Large intestine (tissue), 3 donors: ENCODE measurements around the gene PEX26. TPM values are rescaled to one million over a fixed set of nuclear protein-coding genes. Genes with fewer than 3 reads are reported as not detected.
"Not testable (repeated sequence)": the region's sequence is repeated elsewhere in the genome, so short reads cannot be mapped to it uniquely, and the experiment has no call there.

Experiments used
- DNase-seq, 2 donors: peaks; one replicate each; pipeline versions ENCODE4 v3.0.0 to v3.0.0-alpha.2; 2013
- H3K27ac ChIP-seq: one replicate; pipeline ENCODE4 v1.5.1; 2013; ENCODE audit warnings: low read length
- H3K27me3 ChIP-seq: 2 replicates; pipeline ENCODE4 v1.6.1; 2013; ENCODE audit warnings: low read length; ENCODE audit not compliant: control insufficient read depth, insufficient read depth
- H3K36me3 ChIP-seq: 2 replicates; pipeline ENCODE4 v1.6.1; 2013; ENCODE audit warnings: low read length; ENCODE audit not compliant: control insufficient read depth, insufficient read depth
- H3K4me1 ChIP-seq: one replicate; pipeline ENCODE4 v1.6.1; 2013; ENCODE audit warnings: low read length; ENCODE audit not compliant: control insufficient read depth, insufficient read depth
- H3K4me3 ChIP-seq: one replicate; pipeline ENCODE4 v1.5.1; 2013; ENCODE audit warnings: low read length
- H3K9me3 ChIP-seq: one replicate; pipeline ENCODE4 v1.6.1; 2013; ENCODE audit warnings: mild to moderate bottlenecking, low read depth, low read length, moderate library complexity; ENCODE audit not compliant: control insufficient read depth
- WGBS: methylation state at CpG from one replicate; pipeline ENCODE4 v1.1.5; 2013; ENCODE audit warnings: low lambda C conversion rate; ENCODE audit not compliant: insufficient coverage; 5-methylcytosine and 5-hydroxymethylcytosine counted together
- polyA plus RNA-seq: library from polyadenylated mRNA; unstranded; fragments of 120-200 nt; gene quantifications from one replicate; pipeline ENCODE4 v1.2.1, GENCODE V29; 2013

The PEX26 gene
- polyA plus RNA-seq, 1 donor: 32.7 TPM

DNA sequence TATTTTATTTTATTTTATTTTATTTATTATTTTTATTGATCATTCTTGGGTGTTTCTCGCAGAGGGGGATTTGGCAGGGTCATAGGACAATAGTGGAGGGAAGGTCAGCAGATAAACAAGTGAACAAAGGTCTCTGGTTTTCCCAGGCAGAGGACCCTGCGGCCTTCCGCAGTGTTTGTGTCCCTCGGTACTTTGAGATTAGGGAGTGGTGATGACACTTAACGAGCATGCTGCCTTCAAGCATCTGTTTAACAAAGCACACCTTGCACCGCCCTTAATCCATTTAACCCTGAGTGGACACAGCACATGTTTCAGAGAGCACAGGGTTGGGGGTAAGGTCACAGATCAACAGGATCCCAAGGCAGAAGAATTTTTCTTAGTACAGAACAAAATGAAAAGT is 36.9 kb upstream of the PEX26 start:
- not testable (repeated sequence) for H3K9me3 ChIP-seq, H3K27ac ChIP-seq, DNase-seq, H3K4me3 ChIP-seq, H3K4me1 ChIP-seq, H3K27me3 ChIP-seq, H3K36me3 ChIP-seq
- WGBS: no CpG with 5 or more reads among the region's 6 CpGs

DNA sequence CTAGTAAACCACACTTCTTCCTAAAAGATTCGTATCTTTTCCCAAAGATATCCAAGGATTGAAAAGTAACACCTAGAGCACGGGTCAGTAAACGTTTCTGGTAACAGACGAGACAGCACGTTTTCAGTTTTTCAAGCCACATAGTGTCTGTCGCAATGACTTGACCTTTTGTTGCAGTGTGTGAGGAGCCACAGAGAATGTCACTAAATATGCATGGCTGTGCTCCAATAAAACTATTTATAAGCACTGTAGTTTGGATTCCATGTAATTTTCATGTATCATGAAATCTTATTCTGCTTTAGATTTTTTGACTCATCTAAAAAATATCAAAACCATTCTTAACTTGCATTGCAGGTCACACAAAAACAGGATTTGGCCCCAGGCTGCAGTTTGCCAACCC is 35.1 kb upstream of the PEX26 start:
- Histone ChIP-seq H3K27me3 (no peaks in the 10 kb centered on the region), H3K4me1 (no peaks in the 10 kb centered on the region), H3K9me3 (peaks cover 4% of the 10 kb centered on the region), H3K36me3 (no peaks in the 10 kb centered on the region), H3K27ac (no peak overlapping the region), H3K4me3 (no peak overlapping the region)
- DNase-seq: no peak
- 100% methylated on average over 1 of the region's 6 CpGs for WGBS

DNA sequence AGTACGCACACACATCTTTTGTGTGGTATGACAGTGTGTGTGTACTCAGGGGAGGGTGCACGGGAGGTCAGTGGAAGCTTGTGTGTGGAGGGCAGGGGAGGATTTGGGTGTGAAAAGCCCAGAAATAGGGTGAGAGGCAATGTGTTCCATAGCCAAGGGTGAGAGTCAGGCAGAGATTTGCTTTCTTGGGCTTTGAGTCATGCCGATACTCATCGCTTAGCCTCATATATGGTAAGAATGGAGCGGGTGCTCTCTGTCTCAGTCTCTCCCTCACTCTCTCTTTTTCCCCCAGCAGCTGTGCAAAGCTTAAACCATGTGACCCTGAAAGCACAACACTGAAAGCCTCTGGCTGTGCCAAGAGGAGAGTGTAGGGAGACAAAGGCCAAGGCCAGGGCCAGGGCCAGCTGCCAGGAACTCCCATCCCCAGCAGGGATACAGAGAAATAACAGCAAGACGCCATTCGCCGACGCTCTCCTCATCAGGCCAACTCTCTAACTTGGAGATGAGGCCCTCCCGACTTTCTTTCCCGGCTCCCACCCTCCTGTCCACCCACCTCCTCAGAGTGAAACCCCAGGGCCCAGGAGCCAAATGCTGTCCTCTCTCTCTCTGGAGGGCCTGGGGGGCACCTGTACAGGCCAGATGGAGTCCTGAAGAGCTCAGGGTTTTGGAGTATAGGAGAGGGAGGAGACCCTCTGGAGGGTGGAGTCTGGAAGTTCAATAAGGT is 33.1 kb upstream of the PEX26 start:
- no peak for DNase-seq
- peaks cover 2% of the 10 kb centered on the region for H3K4me1 ChIP-seq
- peaks cover 4% of the 10 kb centered on the region for H3K9me3 ChIP-seq
- H3K4me3 ChIP-seq: no peak overlapping the region
- no peak overlapping the region for H3K27ac ChIP-seq
- H3K27me3 ChIP-seq: peaks cover 3% of the 10 kb centered on the region
- no peaks in the 10 kb centered on the region for H3K36me3 ChIP-seq
- WGBS: no CpG with 5 or more reads among the region's 11 CpGs

DNA sequence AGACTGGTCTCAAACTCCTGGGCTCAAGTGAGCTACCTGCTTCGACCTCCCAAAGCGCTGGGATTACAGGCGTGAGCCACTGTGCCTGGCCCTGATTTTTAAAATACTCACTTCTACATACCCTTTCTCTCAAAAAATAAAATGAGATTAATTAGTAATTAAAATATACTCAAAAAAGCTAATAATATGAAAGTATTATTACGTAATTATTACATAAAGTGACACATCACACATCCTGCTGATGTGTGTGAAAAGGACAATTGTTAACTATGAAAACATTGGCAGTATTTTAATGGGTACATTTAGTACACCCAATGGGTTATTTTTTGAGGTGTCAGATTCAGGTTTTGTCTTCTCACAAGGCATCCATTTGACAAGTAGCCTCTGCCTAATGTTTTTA is 32.0 kb upstream of the PEX26 start:
- Histone ChIP-seq H3K4me3 (no peak overlapping the region), H3K36me3 (no peaks in the 10 kb centered on the region), H3K4me1 (peaks cover 2% of the 10 kb centered on the region), H3K9me3 (peaks cover 4% of the 10 kb centered on the region), H3K27ac (no peak overlapping the region), H3K27me3 (peaks cover 3% of the 10 kb centered on the region)
- WGBS: 100% methylated on average over 1 of the region's 4 CpGs
- no peak for DNase-seq

DNA sequence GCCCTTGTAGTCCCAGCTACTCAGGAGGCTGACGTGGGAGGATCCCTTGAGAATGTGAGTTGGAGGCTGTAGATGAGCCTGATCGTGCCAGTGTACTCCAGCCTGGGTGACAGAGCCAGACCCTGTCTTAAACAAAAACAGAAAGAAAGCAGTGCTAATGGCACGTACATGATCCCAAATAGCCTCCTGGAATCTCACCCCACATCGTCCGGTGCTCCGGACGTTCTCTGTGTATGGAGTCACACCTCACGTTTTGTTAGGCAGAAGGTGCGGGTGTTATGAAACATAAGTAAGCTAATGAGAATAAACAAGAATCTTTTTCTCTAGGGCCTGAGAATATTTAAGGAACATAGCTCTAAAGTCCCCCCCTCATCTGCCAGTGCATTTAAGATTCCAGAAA is 29.7 kb upstream of the PEX26 start:
- Histone ChIP-seq H3K4me1 (peaks cover 2% of the 10 kb centered on the region), H3K9me3 (no peaks in the 10 kb centered on the region), H3K4me3 (no peak overlapping the region), H3K27ac (no peak overlapping the region), H3K36me3 (no peaks in the 10 kb centered on the region), H3K27me3 (peaks cover 3% of the 10 kb centered on the region)
- no peak for DNase-seq
- WGBS: no CpG with 5 or more reads among the region's 9 CpGs

DNA sequence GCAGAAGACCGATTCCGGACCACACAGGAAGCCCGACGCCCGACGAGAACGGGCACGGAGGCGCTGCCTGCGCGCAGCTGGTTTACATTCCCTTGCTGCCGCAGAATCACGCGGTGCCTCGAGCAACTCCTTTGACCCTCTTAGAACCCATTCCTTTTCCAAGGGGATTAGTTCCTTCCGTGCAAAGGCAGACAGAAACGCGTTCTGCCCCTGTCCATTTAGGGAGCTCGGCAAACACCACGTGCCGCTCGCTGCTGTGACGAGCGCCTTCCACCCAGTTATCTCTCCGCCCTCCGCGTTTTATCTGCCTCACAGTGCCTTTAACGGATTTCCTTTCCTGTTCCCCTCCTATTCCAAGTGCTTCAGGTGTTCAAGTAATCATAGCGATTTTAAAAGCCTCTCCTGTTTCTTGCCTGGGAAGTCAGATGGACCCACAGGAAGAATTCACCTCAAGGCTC is 29.3 kb upstream of the PEX26 start:
- DNase-seq: no peak
- no peaks in the 10 kb centered on the region for H3K36me3 ChIP-seq

DNA sequence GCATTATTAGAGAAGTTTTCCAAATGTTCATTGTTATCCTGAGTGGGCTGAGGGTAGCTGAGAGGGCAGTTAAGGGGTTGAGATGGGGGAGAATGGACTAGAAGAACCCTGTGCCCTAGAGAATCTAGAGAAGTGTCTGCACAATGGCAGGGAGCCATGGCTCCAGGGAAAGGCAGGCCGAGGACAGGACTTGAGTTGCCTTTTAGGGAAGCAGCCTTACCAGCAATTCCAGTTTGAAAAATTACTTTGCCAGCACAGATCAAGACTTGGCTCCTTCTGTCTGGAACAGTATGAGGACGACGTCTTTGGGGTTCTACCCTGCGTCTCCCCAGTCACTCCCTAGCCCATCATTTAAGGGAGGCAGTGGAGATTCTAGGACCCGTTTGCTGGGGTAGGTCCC is 27.7 kb upstream of the PEX26 start:
- Histone ChIP-seq H3K4me1 (peaks cover 2% of the 10 kb centered on the region), H3K27me3 (peaks cover 3% of the 10 kb centered on the region), H3K36me3 (no peaks in the 10 kb centered on the region), H3K27ac (no peak overlapping the region), H3K4me3 (no peak overlapping the region), H3K9me3 (no peaks in the 10 kb centered on the region)
- no CpG with 5 or more reads among the region's 5 CpGs for WGBS
- DNase-seq: no peak

More for the DNA sequence above, 29.3 kb upstream of the PEX26 start:
- Histone ChIP-seq H3K4me1 (peaks cover 2% of the 10 kb centered on the region), H3K27me3 (peaks cover 3% of the 10 kb centered on the region), H3K27ac (no peak overlapping the region), H3K4me3 (no peak overlapping the region), H3K9me3 (no peaks in the 10 kb centered on the region)
- 100% methylated on average over 1 of the region's 29 CpGs for WGBS

DNA sequence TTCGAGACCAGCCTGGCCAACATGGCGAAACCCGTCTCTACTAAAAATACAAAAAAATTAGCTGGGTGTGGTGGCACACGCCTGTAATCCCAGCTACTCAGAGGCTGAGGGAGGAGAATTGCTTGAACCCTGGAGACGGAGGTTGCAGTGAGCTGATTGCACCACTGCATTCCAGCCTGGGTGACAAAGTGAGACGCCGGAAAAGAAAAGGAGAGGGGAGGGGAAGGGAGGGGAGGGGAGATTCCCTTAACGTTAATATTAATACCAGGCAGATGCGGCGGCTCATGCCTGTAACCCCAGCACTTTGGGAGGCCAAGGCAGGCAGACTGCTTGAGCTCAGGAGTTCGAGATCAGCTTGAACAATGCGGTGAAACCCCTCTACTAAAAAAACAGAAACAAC is 26.7 kb upstream of the PEX26 start:
- H3K36me3 ChIP-seq, DNase-seq, H3K9me3 ChIP-seq, H3K4me1 ChIP-seq, H3K4me3 ChIP-seq, H3K27ac ChIP-seq, H3K27me3 ChIP-seq: not testable (repeated sequence)
- no CpG with 5 or more reads among the region's 12 CpGs for WGBS

DNA sequence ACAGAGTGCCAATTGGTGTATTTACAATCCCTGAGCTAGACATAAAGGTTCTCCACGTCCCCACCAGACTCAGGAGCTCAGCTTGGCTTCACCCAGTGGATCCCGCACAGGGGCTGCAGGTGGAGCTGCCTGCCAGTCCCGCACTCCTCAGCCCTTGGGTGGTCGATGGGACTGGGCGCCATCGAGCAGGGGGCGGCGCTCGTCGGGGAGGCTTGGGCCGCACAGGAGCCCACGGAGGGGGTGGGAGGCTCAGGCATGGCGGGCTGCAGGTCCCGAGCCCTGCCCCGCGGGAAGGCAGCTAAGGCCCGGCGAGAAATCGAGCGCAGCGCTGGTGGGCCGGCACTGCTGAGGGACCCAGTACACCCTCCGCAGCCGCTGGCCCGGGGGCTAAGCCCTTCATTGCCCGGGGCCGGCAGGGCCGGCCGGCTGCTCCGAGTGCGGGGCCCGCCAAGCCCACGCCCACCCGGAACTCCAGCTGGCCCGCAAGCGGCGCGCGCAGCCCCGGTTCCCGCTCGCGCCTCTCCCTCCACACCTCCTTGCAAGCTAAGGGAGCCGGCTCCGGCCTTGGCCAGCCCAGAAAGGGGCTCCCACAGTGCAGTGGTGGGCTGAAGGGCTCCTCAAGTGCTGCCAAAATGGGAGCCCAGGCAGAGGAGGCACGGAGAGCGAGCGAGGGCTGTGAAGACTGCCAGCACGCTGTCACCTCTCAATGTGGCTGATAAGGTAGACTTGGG is 24.4 kb upstream of the PEX26 start:
- not testable (repeated sequence) for H3K4me3 ChIP-seq, H3K27me3 ChIP-seq, H3K36me3 ChIP-seq, H3K9me3 ChIP-seq, DNase-seq, H3K27ac ChIP-seq
- WGBS: no CpG with 5 or more reads among the region's 49 CpGs
- peaks cover 30% of the 10 kb centered on the region for H3K4me1 ChIP-seq

DNA sequence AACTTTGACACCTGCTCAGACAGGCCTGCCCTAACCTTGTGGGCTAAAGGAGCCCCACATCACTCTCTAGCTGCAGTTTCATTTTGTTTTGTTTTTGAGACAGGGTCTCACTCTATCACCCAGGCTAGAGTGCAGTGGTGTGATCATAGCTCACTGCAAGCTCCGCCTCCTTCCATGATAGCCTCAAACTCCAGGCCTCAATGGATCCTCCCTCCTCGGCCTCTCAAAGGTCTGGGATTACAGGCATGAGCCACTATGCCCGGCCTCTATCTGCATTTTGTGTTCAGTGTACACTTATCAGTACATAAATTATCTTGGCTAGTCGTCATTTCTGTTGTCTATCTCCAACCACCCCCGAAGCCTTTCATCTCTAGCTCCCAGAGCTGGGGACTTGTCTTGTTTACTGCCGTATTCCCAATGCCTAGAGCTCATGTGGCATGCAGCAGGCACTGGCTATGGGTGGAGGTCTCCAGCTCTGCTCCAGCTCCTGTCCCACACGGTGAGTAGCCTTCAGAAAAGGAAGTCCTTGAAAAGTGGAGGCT is 22.1 kb upstream of the PEX26 start:
- DNase-seq: no peak
- no peak overlapping the region for H3K4me3 ChIP-seq
- H3K27ac ChIP-seq: peak overlapping the region; percentile 83
- no peaks in the 10 kb centered on the region for H3K36me3 ChIP-seq
- peaks cover 42% of the 10 kb centered on the region for H3K4me1 ChIP-seq
- WGBS: 43% methylated on average over 1 of the region's 7 CpGs
- H3K27me3 ChIP-seq: no peaks in the 10 kb centered on the region
- no peaks in the 10 kb centered on the region for H3K9me3 ChIP-seq
